ELF-1 (cell line): ENCODE data around the gene PLPP1.
"Not testable (repeated sequence)": the region's sequence is repeated elsewhere in the genome, so short reads cannot be mapped to it uniquely, and the experiment has no call there.

ENCODE experiments used
- DNase-seq: peaks from one replicate; pipeline ENCODE4 v3.0.0-alpha.2; 2016; ENCODE audit warnings: low read depth, low spot score

The PLPP1 gene

DNA sequence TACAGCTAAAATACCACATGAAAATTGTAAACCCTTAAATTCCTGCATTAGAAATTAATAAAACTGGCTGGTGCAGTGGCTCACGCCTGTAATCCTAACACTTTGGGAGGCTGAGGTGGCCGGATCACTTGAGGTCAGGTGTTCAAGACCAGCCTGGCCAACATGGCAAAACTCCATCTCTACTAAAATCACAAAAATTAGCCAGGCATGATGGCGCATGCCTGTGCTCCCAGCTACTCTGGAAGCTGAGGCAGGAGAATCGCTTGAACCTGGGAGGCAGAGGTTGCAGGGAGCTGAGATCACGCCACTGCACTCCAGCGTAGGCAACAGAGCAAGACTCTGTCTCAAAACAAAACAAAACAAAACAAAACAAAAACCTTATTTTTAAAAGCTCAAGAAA lies 29.1 kb downstream of the PLPP1 start:
- not testable (repeated sequence) for DNase-seq

DNA sequence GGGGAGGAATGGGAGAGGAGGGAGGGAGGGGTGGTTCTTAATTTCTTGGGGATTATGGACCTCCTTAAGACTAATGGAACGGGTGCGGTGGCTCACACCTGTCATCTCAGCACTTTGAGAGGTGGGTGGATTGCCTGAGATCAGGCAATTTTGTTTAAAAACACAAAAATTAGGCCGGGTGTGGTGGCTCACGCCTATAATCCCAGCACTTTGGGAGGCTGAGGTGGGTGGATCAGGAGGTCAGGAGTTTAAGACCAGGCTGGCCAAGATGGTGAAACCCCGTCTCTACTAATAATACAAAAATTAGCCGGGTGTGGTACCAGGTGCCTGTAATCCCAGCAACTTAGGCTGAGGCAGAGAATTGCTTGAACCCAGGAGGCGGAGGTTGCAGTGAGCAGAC lies 30.8 kb downstream of the PLPP1 start:
- DNase-seq = not testable (repeated sequence)

DNA sequence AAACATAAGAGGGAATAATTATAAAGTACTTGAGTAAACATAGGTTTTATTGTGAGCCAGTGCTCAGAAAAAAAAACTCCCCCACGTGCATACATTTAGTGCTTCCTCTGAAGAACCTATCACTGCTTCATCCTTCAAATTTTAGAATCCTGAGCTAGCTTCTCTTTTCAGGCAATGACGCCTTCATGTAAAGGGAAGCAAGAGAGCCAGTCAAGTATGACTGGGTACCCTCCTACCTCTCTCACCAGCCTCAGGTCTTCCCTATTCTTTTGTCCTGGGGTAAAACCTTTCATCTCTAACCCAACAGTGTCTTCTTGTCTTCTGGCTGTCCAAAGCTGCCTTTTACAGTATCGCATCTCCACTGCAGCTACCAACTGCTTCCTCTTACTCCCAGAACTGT lies 32.0 kb downstream of the PLPP1 start:
- no peak for DNase-seq

DNA sequence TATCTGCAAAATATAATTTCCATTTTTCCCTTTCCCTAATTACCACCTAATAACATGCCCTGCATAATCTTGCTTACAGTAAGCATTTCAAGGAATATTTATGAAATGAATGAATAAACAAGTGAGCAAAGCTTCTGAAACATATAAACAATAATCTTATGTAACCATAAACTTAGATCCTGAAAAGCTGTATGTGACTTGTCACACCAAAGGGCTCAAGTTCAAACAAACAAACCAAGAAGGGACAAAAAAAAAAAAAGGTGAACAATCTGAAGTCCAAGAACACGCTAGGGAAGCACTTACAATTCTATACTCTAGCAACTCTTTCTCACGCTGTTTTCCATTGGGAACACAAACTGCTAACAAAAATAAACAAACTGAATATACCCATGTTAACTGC lies 36.3 kb downstream of the PLPP1 start:
- DNase-seq = no peak

DNA sequence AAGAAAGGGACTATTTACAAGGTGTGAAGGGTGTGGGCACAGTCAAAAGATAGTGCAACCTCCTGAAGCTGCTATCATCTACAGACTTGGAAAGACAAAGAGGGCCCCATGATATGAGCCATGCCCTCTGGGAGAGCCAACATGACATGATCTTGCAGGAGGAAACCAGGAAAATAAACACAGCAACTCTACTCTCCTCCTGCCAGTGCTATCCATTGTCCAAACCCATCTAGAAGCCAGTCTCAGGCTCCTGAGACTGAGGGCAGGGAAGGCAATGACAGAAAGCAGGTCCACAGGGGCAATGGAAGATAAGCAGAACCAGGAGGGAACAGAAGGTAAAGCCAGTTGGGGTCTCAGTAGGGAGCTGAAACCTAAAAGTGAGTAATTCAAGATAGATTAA lies 37.1 kb downstream of the PLPP1 start:
- DNase-seq = peak; percentile 10

DNA sequence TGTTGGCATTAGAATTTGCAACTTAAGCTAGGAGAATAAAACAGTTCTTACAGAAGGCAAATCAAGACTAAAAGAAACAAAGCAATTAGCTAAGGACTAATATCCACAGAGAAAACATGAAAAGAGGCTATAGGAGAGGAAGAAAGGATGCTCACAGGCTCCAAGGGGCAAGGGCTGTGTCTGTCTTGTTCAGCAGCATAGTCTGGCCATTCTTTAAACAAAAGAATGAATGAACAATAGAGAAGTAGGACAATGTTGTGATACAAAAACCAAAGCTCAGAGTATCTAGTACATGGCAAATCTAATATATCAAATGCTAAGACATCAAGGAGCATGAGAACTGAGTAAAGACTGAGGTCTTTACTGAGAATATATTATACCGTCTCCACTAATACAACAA lies 39.5 kb downstream of the PLPP1 start:
- no peak for DNase-seq

DNA sequence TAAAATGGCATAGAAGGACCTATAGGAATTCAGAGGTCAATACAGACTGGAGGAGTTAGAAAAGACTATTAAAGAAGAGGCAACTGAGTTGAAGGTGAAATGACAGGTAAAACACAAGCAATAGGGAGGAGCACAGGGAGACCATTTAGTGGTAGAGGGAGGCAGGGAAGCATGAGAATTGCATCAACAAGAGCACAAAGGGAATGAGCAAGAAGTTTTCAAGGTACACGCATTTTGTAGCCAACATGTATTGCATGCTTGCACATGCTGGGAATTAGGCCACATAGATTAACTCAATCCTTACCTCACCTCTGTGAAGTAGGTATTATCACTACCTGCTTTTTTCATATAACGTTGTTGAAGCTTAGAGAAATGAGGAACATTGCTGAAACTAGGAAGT lies 42.3 kb downstream of the PLPP1 start:
- no peak for DNase-seq

DNA sequence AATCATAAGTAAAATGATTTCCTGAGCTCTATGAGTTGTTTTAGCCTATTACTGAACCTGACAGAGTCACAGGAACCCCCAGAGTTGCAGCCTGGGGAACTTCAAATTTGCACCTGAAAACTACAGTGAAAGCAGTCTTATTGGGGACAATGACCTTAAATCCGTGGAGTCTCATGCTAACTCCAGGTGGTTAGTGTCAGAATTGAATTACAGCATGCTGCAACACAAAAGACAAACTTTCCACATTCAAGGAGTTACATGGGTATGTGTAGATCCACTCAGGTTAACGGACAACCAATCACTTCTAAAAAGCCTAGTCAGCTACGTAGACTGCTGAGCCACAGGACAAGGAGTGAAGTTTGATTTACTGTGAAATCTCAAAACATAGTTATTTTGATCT lies 49.7 kb downstream of the PLPP1 start:
- DNase-seq = no peak

DNA sequence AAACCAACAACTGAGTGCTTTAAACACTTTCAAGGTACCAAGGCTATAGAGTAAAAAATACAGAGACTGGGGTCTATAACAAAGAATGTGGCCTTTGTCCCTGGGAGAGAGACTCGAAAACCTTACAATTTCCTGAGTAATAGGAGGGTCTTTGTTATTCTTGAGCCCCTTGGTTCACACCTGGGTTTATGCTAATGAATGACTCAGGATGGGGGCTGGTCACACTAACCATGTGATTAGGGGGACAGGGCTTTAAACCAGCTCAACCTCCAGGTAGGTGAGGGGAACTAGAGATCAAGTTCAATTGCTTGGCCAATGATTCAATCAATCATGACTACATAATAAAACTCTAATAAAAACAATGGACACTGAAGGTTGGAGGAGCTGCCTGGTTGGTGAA lies 50.2 kb downstream of the PLPP1 start:
- peak; percentile 37 for DNase-seq

DNA sequence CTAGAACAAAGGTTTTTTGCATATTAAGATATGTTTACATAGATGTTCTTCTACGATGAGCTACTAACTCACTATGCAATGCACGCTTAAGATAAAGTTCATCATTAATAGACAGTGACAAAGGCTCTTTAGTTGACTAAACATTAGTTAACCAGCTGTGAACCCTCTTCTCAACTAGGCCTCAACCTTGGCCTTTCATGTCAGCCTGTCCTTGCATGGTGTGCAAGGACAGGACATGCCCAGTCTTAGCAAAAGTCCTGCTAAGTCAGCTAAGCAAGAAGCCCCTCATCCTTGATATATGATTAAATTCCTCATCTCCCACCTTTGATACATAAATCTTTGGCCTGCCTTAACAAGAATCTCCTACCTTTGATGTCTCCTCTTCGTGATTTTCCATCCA lies 50.9 kb downstream of the PLPP1 start:
- DNase-seq = no peak

DNA sequence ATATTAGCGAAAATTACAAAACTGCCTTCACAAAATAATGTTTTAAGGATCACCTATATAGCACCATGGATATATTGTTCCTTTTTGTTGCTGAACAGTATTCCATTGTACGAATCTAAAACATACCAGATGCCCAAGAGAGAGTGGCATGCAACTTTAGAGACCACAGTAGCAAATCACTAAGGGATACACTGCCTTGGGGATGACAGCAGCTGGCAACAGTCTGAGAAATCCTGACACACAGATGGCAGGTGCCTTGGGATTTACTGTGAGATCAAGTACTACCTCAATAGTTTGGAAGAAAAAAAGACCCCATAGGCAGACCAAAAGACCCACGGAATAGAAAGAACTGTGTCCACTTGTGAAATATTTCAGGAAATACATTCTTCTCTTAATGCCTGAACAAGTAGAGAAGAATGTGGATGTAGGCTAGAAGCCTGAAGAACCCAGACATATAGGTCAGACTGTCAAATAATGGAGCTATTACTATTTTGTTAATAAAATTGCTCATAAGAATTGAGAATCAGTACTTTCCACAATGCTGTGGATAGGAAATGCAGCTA lies 53.4 kb downstream of the PLPP1 start:
- no peak for DNase-seq

DNA sequence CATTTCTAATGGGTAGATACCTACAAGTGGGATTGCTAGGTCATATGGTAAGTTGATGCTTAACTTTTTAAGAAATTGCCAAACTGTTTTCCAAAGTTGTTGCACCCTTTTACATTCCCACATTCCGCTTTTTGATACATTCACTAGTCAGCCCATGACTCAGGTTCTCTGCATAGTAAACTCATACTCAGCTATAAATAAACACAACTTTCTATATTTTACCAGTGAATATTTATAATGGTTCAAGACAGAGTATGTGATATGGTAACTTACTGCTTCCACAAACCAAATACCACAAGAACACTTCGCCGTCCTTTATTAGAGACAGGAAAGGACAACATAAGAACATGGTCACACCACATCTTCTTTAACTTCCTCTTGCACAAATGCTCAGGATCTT lies 54.0 kb downstream of the PLPP1 start:
- no peak for DNase-seq

DNA sequence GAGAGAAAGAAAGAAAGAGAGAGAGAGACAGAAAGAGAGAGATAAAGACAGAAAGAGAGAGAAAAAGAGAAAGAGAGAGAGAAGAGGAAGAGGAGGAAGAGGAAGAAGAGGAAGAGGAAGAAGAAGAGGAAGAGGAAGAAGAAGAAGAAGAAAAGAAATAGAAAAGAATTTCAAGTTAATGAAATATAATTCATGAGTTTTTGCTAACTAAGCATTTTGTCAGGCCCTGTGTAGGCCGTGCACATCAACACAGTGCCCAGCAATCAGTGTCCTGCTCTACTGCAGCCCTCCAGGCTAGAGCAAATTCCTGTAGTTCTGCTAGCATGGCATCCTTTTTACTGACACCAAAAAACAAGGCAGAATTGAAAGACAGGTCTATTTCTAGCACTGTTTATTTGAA lies 62.1 kb downstream of the PLPP1 start:
- DNase-seq = no peak

DNA sequence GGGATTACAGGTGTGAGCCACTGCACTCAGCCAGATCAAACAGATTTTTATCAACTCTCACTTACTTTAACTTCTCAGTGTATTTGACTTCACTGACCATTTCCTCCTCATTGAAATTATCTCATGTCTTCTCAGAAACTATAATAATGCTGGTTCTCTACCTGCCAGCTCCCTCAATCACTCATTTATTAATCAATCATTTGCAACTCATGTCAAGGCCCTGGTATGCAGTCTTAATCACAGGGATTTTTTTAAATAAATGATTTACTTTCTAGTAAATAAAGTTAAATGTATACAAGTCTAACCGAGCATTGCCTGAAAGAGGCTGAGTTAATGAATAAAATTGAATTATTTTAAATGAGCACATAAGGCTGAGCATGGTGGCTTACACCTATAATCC lies 63.3 kb downstream of the PLPP1 start:
- DNase-seq = no peak

DNA sequence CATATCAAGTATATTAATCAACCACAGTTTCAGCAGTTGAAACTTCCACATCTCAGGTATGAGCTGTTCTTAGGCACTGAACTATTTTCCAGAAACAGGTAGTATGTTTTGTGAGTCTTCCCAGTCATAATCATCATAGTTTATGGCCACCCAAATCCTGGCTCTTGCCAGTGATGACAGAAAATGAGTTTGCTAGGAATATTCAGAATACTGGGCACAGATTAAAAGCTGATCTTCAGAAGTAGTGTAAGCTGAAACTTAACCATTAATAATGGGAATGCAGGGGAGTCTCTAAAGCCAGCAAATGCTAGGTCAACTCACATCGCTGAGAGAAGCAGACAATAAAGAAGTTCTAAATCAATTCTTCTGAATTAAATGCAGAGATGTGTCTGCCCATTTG lies 64.5 kb downstream of the PLPP1 start:
- DNase-seq = no peak

DNA sequence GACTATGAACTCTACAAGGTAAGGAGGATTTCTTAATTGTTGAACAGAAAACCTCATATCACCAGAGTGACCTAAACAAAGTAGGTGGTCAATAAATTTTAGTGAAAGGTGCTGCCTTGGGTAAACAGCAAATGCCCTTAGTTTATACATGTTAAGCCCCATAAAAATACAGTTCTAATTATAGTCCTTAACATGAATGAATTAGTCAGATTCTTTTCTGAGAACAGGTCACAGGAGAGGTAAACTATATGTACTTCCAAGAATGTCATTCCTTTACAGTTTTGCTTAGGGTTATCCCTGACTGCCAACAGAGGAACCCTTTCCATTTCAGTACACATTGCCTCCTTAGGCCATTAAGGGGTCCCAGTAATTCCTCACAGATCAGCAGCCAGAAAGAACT lies 64.9 kb downstream of the PLPP1 start:
- no peak for DNase-seq

DNA sequence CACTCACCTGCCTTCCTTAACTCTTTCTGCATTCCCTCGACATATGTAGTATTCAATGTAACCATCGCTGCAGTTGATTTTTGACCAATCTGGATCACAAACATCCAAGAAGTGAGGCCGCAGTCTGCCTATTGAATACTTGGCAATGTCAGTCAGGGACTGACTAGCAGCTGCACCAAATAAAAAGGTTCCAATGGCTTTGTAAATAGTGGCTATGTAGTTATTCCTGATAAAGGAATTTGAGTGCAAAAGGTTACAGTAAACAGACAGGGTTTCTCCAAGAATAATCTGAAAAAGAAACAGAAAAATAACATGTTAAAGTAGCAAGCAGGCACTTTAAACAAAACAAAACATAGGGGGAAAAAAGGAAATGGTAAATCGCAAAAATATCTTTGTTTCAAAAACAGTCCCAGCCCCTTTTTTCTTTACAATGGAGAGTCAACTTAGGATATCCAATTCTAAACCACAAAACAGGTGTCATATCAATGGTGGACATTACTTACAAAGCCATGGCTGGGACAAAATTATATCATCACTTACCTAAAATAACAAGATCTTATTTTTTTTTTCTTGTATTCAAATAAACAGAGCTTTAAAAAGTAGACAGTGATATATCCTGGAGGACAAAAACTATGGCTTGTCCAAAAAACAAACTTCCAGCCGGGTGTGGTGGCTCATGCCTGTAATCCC lies 66.8 kb downstream of the PLPP1 start:
- DNase-seq = no peak

DNA sequence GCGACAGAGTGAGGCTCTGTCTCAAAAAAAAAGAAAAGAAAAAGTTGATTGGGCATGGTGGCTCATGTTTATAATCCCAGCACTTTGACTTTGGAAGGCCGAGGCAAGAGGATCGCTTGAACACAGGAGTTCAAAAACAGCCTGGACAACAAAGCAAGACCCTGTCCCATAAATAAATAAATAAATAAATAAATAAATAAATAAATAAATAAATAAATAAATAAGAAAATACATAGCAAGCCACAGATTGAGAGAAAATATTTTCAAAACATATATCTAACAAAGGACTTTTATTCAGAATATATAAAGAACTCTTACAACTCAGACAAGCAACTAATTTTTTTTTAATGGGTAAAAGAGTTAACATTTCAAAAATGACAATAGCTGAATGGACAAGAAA lies 71.2 kb downstream of the PLPP1 start:
- DNase-seq = no peak

DNA sequence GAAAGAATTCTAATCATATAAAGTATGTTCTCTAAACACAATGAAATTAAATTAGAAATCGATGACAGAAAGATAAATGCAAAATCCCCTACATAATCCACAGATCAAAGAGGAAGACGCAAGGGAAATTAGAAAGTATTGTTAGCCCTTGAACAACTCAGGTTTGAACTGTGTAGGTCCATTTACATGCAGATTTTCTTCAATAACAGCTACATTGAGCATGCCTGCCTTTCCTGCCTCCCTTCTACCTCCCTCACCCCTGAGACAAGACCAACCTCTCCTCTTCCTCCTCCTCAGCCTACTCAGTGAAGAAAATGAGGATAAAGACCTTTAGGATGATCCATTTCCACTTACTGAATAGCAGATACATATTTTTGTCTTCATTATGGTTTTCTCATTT lies 75.2 kb downstream of the PLPP1 start:
- DNase-seq = no peak

DNA sequence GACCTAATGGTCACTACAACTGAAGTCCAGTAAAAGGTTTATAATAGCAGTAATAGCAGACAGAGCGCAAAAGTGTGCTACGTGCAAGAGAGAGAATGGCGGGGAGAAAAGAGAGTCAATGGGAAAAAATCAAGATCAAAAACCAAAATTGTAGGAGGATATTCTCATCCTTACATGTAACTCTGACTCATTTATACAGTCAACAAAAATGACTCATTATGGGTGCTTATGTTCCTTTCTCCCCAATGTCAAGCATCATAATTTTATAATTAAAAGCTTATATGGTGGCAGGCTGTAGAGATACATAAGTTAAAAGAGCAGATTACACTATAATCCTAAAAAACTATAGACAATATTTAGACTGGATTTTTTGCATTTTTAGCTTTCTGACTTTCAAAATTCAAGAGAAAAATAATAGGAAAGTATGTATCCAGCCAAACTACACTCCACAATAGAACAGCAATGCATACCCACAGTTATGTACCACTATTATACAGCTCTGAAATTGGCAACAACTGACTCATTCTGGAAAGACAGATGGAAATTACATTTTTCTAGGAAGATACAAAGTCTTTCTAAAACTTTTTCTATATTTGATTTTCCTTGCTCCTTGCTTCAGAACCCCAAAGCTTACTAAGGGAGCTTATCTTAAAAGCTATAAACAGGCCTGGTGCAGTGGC lies 78.4 kb downstream of the PLPP1 start:
- DNase-seq = no peak

DNA sequence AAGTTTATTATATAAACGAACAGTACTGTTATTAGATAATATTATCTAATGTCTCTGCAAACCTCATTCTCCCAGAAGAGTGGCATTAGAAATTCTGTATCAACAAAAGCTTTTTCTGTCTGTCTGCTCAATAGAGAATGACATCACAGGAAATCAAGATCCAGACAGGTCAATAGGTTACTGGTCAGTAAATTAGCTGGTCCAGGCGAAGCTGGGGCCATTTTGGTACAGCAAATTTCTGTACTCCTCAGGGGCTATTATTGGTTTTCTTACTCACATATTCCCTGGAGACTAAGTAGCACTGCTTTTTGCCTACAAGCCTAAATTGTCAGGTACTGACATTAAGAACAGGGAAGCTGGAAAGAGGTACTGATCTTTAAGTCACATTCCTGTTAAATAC lies 80.5 kb downstream of the PLPP1 start:
- no peak for DNase-seq

DNA sequence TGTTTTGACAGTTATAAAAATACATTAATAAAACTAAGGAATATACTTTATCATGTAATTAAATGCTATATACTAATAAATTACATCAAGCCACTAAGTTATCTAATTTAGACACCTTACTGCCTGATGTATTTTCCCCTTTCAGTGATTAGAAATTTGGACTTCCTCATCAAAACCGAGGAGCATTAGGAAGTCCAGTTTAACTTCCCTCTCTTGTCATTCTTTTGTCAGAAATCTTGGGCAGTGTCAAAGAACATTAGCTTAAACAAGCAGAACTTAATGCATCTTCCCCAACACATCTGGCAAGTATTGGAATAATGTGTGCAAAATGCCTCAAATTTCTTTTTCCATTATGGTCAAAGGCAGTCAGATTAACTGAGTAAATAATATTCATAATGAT lies 81.6 kb downstream of the PLPP1 start:
- no peak for DNase-seq

DNA sequence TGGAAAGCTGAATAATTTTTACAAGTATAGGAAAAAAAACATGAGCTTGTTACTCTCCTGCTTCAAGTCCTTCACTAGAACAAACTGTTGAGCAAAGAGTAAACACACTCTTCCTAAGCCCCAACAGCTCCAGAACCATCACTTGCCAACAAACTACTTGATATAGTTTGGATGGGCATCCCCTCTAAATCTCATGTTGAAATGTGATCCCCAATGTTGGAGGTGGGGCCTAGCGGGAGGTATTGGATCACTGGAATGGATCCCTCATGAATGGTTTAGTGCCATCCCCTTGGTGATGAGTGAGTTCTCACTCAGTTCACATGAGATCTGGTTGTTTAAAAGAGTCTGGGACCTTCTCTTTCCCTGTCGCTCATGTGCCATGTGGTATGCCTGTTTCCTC lies 82.8 kb downstream of the PLPP1 start:
- no peak for DNase-seq
